NCI-H2081 treated with DMSO at 0.1 percent for 48 hours (cell line): ENCODE results near the gene EEIG1.
"Not testable (repeated sequence)": the region's sequence is repeated elsewhere in the genome, so short reads cannot be mapped to it uniquely, and the experiment has no call there.

Experiments
- DNase-seq: peaks from one replicate; lab custom pipeline; 2025; lab: John Stamatoyannopoulos, UW

The EEIG1 gene

GRCh38 chr9:127980706-127981558 lies at the start of gene EEIG1:
Gene EEIG1 (minus strand): TSS chr9:127980989. CDS start chr9:127980137, 852 bp downstream.
- DNase-seq: peak; percentile 51

GRCh38 chr9:128027705-128028104 lies 46.9 kb upstream of the EEIG1 start:
- no peak for DNase-seq

- DNase-seq: no peak
Measured at GRCh38 chr9:128026773-128027541, 46.2 kb upstream of the EEIG1 start.

- DNase-seq: no peak
Measured at GRCh38 chr9:128026255-128026772, 45.5 kb upstream of the EEIG1 start.

- no peak for DNase-seq
Measured at GRCh38 chr9:128025736-128026135, 44.9 kb upstream of the EEIG1 start.

- no peak for DNase-seq
Measured at GRCh38 chr9:128024761-128025308, 44.0 kb upstream of the EEIG1 start.

- not testable (repeated sequence) for DNase-seq
Measured at GRCh38 chr9:128023671-128024070, 42.9 kb upstream of the EEIG1 start.

GRCh38 chr9:128022886-128023285 lies 42.1 kb upstream of the EEIG1 start:
- no peak for DNase-seq

GRCh38 chr9:128021098-128021497 lies 40.3 kb upstream of the EEIG1 start:
- no peak for DNase-seq

GRCh38 chr9:128020692-128021091 lies 39.9 kb upstream of the EEIG1 start:
- no peak for DNase-seq

- no peak for DNase-seq
Measured at GRCh38 chr9:128015696-128016095, 34.9 kb upstream of the EEIG1 start.

- no peak for DNase-seq
Measured at GRCh38 chr9:128011071-128011817, 30.5 kb upstream of the EEIG1 start.

GRCh38 chr9:128009639-128010038 lies 28.9 kb upstream of the EEIG1 start:
- no peak for DNase-seq

- no peak for DNase-seq
Measured at GRCh38 chr9:128008171-128008570, 27.4 kb upstream of the EEIG1 start.

GRCh38 chr9:128007566-128008138 lies 26.9 kb upstream of the EEIG1 start:
- DNase-seq: no peak

- no peak for DNase-seq
Measured at GRCh38 chr9:128006332-128006996, 25.7 kb upstream of the EEIG1 start.

GRCh38 chr9:128005923-128006322 lies 25.1 kb upstream of the EEIG1 start:
- no peak for DNase-seq

- no peak for DNase-seq
Measured at GRCh38 chr9:128003966-128004604, 23.3 kb upstream of the EEIG1 start.

- DNase-seq: no peak
Measured at GRCh38 chr9:128002959-128003358, 22.2 kb upstream of the EEIG1 start.

GRCh38 chr9:128001779-128002298 lies 21.1 kb upstream of the EEIG1 start:
- DNase-seq: no peak
